Right lobe of liver (tissue), 4 donors: Measurements from ENCODE around the gene NDE1.

Experiments used
- POLR2A ChIP-seq: fragments of 450-650 bp; IDR thresholded peaks from one replicate; pipeline ENCODE4 v1.6.1; 2017; ENCODE audit warnings: antibody characterized with exemption, mild to moderate bottlenecking
- TF ChIP-seq, protein P1 (sequence below), 4 donors: fragments of 200-600 bp in 3 of 4; fragments of 450-650 bp in 1 of 4; IDR thresholded peaks; one replicate each; pipeline versions ENCODE4 v1.5.1 to v1.8.0; 2016 to 2022; ENCODE audit warnings: antibody characterized with exemption in 4 of 4, mild to moderate bottlenecking in 2 of 4
- donor health status: DM: no; HTN: no; CAD: no.
- donor health status: DM: no; HTN: no; CAD: no.
- donor health status: DM: no; HTN: yes; CAD: no.

- TF ChIP-seq, protein P1, sequence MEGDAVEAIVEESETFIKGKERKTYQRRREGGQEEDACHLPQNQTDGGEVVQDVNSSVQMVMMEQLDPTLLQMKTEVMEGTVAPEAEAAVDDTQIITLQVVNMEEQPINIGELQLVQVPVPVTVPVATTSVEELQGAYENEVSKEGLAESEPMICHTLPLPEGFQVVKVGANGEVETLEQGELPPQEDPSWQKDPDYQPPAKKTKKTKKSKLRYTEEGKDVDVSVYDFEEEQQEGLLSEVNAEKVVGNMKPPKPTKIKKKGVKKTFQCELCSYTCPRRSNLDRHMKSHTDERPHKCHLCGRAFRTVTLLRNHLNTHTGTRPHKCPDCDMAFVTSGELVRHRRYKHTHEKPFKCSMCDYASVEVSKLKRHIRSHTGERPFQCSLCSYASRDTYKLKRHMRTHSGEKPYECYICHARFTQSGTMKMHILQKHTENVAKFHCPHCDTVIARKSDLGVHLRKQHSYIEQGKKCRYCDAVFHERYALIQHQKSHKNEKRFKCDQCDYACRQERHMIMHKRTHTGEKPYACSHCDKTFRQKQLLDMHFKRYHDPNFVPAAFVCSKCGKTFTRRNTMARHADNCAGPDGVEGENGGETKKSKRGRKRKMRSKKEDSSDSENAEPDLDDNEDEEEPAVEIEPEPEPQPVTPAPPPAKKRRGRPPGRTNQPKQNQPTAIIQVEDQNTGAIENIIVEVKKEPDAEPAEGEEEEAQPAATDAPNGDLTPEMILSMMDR (IDR thresholded peaks at IDR 0.05), result peak in 1 of 4 donors; percentile 19
- no peak for TF ChIP-seq POLR2A
Observed at GRCh38 chr16:15682105-15682570, 32.1 kb downstream of the NDE1 start.
